Activated CD4-positive, alpha-beta T cell treated with anti-CD3 and anti-CD28 coated beads, Interleukin-2, amount 50 U/mL, for 4 hours (primary cell): ENCODE data around the gene SNAP91.
"Not testable (repeated sequence)": the region's sequence is repeated elsewhere in the genome, so short reads cannot be mapped to it uniquely, and the experiment has no call there.

Experiments used
- DNase-seq, 2 experiments: peaks; one replicate each; pipeline ENCODE4 v3.0.0-alpha.2; 2020

The SNAP91 gene

DNA sequence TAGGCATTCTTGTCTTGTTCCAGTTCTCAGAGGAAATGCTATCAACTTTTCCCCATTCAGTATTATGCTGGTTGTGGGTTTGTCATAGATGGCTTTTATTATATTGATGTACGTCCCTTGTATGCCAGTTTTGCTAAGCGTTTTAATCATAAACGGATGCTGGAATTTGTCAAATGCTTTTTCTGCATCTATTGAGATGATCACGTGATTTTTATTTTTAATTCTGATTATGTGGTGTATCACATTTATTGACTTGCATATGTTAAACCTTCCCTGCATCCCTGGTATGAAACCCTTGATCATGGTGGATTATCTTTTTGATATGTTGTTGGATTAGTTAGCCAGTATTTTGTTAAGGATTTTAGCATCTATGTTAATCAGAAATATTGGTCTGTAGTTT lies 79.0 kb downstream of the SNAP91 start:
- not testable (repeated sequence) for DNase-seq

DNA sequence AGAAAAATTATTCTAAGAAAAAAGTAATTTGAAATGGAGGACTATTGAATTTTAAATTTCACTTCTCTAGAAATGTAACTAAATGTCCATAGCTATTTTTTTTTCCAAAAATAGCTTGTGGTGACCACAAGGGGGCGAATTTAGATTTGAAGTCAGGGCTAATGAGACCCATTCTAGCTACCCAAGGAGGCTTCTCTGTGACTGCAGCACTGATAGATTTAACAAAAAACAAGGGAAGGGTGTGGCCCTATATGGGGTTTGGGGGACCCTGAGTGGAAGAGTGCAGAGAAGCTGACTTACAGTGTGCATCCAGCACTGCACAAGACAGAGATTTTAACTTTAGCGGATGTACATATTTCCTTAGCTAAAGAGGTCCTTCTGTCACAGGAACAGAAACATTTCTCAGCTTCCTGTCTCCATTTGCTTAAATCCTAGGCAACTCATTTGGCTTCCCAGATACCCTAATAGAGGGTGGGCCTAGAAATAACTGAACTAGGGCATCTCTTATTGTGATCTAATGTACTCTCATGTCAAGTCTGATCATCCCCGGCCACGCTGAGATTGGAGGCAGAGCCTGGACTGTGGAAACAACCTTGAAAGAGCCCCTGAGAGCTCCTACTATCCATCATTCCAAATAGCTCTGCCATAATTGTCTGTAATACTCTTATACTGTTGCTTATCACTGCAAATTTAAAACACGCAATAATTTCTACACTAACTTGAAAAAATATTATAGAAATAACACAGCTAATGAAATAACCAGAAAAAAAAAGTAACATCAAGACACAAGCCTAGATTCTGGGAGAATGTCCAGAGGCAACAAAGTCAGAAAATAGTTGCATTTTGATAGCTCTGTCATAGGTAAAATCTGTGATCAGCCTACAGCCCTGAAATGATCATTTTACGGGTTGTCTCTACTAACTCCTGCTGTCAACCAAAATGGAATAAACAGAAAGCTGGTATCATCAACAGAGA lies 93.6 kb downstream of the SNAP91 start:
- no peak for DNase-seq

DNA sequence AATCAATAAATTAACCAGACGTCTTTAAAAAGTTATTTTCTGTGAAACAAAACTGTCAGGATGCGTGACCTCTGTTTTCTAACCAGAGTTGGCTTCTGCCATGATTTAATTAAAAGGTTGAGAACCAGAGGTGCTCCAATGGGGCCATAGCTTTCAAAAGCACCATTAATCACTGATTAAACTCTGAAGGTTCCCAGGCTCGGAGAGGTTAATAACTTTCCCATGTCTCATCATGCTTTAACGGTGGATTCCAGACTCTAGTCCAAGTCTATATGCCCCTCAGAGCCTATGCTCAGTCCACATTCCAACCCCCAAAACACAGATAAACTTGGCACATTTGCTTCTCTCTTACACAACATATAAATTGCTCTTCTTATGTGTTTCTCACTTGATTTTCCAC lies 95.5 kb downstream of the SNAP91 start:
- DNase-seq, result no peak

DNA sequence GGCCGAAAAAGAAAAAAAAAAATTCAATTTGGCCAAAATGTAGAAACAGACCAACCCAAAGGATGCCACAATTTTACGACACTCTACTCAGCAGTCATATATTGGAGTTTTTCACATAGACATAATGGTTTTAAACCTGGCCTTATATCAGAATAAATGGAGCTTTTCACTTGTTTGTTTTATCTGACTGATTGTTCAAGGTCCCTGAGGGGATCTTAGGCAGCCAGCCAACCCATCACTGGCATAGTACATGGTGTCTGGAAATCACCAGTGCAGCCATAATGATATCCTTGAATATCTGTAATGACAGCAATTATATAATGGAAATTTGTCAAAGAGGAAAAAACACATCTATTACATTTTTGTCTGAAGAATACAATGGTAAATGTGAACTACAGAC lies 99.7 kb downstream of the SNAP91 start:
- no peak for DNase-seq

DNA sequence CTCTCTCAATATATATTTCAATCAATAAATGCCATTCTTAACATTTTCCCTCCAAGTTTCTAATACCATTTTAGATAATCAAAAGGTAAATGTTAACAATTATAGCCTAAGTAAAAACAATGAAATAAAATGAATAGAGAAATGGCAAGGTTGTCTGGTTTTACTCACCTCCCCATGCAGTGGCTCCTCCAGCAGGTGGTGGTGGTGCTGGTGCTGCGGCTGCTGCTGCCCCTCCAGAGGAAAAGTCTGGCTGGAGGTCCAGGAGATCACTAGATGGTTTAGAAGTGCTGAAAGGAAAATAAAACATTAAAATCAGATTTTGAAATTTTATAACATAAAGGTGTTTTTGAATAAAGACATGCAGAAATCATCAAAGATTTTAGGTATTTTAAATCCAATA lies 103.4 kb downstream of the SNAP91 start:
- DNase-seq, result no peak

DNA sequence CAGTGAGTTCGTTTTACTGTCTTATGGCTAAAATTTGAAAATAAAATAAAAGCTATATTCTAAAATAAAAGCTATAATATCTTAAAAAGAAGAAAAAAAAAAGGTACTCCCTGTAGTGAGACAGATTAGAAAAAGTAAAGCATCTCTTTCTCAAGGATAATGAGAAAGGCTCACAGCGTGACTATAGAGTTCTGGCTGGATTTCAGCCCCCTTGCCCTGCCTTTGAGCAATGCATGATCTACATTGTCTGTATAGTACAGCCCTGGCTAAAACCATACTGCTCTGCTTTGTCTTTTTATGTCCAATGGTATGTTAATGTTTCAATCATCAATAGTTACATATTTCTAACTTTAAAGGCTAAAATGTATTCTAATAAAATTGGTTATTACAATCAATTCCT lies 105.3 kb downstream of the SNAP91 start:
- DNase-seq, result no peak

DNA sequence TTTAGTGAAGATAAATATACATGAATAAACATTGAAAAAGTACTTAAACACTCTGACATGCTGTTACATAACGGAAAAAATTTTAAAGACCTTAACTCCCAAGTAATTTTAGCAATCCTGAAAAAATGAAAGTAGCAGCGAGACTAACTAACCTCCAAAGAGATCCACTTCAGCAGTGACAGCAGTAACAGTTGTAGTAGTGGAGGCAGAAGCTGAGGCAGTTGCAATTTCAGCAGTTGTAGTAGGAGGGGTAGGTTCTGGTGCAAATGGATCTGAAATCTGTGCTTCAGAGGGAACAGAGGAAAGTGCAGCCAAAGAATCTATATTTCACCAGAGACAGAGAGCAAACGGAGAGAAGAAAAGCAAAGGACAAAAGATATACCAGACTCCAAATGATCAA lies 107.8 kb downstream of the SNAP91 start:
- no peak for DNase-seq

DNA sequence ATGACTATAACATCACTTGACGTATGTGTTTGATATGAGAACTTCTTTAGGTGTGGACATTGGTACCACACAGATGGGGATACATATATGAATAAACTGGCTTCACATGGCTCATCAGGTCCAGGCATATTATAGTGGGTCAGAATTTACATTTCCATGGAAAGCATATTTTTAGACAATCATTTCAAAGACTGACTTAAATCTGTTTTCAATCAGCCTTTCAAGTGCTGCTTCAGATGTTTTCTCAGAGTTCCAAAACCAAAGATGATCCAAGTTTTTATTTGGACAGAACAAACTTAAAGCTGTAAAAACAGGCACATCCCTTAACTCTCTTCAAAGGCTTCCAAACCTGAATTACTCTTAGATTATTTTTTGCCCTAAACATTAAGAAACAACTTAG lies 108.4 kb downstream of the SNAP91 start:
- no peak for DNase-seq

DNA sequence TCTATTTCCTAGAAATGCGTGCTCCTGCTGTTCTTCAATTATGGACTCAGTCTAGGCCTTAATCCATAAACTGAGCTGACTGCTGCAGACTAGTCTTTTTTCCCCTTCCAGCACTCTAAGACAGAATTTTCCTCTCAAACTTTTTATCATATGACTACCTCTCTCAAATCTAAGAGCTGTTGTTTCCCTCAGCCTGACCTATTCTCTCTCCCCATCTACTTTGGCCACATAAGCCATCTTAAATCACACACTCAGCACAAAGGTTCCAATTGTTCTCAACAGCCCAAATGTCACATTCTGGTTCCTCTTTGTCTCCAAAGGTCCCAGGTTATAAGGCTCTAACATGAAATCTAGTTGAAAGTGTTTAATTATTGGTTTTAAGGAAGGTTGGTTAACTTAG lies 111.4 kb downstream of the SNAP91 start:
- no peak for DNase-seq

DNA sequence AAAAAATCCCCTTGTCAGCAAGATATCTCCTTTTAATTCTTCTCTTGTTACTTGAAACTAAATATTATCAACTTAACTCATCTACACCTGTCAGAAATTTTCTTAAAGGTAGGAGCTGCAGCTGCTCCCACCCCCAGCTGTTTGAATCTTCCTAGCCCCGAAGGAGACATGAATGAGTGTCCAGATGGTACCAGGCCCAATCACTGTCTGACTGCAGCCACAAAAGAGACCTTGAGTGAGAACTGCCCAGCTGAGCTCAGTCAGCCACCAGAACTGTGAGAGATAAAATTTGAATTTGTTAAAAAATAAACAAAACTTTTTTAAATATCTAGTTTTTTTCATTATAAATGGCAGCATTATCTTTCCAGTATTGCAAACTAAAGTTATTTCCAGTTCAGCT lies 111.8 kb downstream of the SNAP91 start:
- no peak for DNase-seq

DNA sequence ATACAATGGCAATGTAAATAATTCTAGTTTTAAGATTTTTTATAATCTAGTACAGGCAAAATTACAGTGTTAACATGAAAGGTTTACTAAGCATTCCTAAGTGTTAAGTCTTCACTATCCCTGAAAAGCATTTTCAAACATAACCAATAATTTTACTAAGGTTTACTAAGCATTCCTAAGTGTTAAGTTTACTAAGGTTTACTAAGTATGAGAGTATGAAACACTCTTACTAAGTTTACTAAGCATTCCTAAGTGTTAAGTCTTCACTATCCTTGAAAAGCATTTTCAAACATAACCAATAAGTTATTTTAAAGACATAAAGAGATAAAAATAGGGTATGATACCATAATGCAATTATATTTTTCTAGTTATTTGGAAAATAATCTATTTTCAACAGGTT lies 114.0 kb downstream of the SNAP91 start:
- DNase-seq, result no peak

DNA sequence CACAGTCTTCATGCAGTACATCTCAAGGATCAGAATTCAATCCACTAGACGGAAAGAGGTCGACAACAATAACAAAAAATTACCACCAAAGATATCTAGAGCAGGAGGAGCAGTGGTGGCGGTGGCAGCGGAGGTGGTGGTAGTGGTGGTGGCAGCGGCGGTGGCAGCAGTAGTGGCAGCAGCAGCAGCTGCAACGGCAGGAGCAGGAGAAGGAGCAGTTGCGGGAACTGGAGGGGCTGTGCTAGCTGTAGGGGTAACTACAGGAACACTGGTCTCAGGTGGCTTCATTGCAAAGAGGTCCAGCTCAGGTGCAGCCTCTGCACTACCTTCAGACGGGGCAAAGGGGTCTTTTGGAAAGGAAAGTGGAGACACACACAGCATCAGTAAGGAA lies 115.5 kb downstream of the SNAP91 start:
- DNase-seq, result no peak

DNA sequence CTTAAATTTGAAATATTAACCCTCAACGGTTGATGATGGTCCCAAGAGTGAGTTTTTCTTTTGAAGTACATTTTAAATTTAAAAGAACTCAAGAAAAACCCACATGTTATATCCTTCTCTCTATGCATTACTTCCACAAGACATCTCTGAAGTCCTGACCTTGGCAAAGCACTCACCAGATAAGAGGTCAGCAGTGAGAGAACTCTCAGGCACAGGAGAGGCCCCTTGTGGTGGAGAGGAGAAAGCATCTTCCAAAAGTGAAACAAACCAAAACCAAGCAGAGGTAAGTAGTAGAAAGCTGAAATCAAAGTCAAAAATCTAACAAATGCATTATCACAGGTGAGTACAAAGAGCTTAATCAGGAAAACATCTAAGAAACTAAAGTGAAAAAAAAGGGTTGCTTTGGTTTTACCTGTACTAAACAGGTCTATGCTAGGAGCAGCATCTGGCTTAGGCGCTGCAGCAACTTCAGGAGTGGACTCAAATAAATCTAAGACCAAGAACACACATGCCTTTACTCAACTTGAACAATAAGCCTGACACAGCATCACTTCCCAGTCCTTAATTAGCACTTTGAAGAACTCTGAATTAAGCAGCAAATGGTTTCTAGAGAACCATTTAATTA lies 116.0 kb downstream of the SNAP91 start:
- no peak for DNase-seq

DNA sequence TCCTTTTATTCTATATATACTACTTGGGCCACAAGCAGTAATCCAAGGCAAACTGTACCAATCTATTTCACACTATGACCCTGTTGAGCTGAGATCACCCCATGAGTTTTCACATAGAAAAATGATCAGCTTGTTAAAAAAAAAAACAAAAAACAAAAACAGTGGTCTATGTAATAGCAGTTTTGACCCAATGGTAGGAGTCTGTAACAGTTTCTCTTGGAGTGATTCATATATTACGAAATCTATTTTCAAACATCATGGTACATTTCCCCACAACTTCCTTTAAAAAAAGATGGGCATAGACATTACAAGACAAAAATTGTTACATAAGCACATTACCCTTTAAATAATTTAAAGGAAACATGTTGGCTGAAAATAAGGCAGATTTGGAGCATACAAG lies 118.5 kb downstream of the SNAP91 start:
- no peak for DNase-seq

DNA sequence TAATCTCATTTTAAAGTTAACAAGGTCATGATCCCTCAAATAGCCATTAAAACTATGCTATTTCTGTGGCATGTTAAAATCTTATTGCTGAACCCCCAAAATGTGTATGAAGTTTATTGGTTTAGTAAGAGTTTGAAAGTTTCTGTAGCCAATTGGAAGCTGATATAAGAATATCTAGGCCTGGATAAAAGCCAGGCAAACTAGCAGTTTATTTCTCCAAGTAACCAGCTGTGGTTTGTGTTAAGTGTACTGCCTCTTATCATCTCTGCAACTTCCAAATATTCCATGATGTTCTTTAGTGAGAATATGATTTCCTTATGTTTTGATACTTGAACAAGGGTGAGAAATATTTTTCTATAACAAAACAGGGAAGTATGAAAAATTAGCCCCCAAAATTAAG lies 119.8 kb downstream of the SNAP91 start:
- no peak for DNase-seq

DNA sequence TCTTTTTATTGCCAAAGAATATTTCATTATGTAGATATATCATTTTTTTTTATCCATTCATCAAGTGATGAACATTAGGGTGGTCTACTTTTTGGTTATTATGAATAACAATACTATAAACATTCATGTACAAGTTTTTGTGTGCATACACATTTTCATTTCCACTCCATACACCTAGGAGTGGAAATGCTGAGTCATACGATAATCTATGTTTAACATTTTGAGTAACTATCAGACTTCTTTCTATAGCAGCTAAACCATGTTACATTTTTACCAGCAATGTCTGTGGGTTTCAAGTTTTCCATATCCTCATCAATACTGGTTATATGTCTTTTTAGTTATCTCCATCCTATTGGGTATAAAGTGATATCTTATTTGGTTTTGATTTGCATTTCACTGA lies 130.8 kb downstream of the SNAP91 start:
- DNase-seq, result no peak

DNA sequence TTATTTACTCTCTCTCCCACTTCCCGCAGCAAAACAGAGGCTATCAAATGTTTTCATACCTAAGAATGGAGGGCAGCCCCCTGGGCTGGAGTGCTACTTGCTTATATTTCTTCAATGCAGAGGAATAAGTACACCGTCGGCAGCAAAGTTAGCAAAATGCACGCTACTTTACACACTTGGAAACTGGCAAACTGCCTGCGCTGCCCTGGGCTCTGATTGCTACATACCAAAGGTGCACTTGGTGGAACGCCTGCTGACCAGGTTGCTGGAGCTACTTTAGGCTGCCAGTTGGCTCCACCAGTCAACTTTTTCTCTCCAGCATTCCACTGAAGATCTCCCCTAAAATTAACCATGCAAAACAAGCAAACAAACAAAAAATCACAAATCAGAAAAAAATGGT lies 134.1 kb downstream of the SNAP91 start:
- DNase-seq, result no peak

DNA sequence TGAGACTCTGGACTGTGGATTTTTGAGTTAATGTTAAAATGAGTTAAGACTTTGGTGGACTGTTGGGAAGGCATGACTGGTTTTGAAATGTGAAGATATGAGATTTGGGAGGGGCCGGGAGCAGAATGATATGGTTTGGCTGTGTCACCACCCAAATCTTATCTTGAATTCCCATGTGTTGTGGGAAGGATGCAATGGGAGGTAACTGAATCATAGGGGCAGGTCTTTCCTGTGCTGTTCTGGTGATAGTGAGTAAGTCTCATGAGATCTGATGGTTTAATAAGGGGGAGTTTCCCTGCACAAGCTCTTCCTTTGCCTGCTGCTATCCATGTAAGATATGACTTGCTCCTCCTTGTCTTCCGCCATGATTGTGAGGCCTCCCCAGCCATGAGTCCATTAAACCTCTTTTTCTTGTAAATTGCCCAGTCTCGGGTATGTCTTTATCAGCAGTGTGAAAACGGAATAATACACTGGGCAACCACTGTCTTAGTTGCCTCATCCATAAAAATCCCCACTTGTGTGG lies 137.2 kb downstream of the SNAP91 start:
- not testable (repeated sequence) for DNase-seq

DNA sequence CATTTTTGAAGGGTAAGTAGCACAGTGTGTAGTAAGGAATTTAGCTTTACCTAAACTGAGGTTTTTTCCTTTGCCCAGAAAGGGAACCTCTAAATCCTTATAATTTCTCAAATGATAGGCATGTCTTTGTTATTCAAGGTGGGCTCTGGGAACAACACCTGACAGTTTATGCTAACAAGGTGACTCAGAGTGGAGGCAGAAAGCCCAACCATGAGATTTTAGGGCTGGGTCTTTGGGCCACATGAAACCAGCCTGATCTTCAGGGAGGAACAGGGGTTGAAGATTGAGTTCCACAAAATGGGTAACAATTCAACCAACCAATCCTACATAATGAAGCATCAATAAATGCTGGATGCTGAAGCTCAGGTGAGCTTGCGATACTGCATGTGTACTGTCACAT lies 149.9 kb downstream of the SNAP91 start:
- DNase-seq, result no peak

DNA sequence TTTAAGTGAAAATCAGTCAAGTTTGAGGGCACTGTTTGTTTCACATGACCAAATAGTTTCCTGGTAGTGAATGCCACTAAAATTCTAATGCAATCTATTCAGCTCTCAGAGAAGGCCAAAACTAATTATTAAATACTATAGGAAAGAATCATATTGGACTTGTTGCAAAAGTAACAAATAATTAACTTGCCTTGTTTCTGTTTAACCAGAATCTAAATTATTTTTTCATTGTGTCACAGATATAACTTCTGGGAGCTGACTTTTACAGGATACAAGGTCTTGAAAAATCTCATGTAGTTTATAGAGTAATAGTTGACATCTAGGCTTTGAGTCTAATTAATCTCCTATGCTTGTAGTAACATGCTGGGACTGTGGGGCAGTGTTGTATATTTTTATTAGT lies 152.0 kb downstream of the SNAP91 start:
- no peak for DNase-seq

DNA sequence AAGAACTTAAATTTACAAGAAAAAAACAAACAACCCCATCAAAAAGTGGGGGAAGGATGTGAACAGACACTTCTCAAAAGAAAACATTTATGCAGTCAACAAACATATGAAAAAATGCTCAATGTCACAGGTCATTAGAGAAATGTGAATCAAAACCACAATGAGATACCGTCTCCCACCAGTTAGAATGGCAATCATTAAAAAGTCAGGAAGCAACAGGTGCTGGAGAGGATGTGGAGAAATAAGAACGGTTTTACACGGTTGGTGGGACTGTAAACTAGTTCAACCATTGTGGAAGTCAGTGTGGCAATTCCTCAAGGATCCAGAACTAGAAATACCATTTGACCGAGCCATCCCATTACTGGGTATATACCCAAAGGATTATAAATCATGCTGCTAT lies 157.2 kb downstream of the SNAP91 start:
- not testable (repeated sequence) for DNase-seq

DNA sequence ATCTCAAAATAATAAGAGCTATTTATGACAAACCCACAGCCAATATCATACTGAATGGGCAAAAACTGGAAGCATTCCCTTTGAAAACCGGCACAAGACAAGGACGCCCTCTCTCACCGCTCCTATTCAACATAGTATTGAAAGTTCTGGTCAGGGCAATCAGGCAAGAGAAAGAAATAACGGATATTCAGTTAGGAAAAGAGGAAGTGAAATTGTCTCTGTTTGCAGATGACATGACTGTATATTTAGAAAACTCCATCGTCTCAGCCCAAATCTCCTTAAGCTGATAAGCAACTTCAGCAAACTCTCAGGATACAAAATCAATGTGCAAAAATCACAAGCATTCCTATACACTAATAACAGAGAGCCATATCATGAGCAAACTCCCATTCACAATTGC lies 158.4 kb downstream of the SNAP91 start:
- not testable (repeated sequence) for DNase-seq

DNA sequence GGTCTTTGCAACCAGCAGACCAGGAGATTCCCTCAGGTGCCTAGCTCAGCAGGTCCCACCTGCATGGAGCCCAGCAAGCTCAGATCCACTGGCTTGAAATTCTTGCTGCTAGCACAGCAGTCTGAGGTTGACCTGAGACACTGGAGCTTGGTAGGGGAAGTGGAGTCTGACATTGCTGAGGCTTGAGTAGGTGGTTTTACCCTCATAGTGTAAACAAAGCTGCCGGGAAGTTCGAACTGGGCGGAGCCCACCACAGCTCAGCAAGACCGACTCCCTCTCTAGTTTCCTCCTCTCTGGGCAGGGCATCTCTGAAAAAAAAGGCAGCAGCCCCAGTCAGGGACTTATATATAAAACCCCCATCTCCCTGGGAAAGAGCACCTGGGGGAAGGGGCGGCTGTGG lies 162.3 kb downstream of the SNAP91 start:
- DNase-seq, result no peak

DNA sequence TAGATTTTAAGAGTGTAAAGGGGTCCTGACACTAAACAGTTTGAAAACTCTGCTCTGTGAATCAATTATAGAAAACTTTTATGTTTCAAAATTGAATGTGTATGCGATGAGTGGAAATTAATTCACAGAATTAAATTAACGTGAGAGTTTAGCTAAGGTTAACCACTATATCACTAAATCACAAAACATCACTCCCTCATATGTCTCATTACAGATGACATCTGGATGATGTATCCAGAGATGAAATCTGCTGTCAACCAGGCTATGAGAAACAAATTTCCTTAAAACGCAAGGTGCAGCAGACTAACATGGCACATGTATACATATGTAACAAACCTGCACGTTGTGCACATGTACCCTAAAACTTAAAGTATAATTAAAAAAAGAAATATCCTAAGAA lies 169.2 kb downstream of the SNAP91 start:
- DNase-seq, result no peak
